Lower leg skin (tissue), 3 donors: Measurements from ENCODE around the gene RFX5.

Experiments
- CTCF ChIP-seq, 3 donors: fragments of 450-650 bp; IDR thresholded peaks; one replicate each; pipeline ENCODE4 v1.5.1; 2016; ENCODE audit warnings: antibody characterized with exemption in 3 of 3, mild to moderate bottlenecking in 3 of 3, moderate library complexity in 2 of 3
- POLR2A ChIP-seq, 2 donors: fragments of 450-650 bp; IDR thresholded peaks; one replicate each; pipeline ENCODE4 v1.6.1; 2016 to 2017; ENCODE audit warnings: antibody characterized with exemption in 2 of 2, mild to moderate bottlenecking in 1 of 2, moderate library complexity in 1 of 2

- TF ChIP-seq CTCF (IDR thresholded peaks at IDR 0.05) (no peak), POLR2A (IDR thresholded peaks at IDR 0.05) (no peak)
Measured at GRCh38 chr1:151326619-151327222, 20.3 kb downstream of the RFX5 start.
